Prostate gland (tissue), 2 donors: ENCODE results near the gene TCF7L2. TPM values are rescaled to one million over a fixed set of nuclear protein-coding genes. Genes with fewer than 3 reads are reported as not detected.

ENCODE experiments used
- DNase-seq: peaks from one replicate; pipeline ENCODE4 v3.0.0-alpha.2; 2019; ENCODE audit warnings: low spot score
- H3K27ac ChIP-seq, 2 donors: fragments of 200-600 bp; sonication (generic); 2 replicates each; pipeline ENCODE4 v1.5.1; 2017 to 2019
- H3K27me3 ChIP-seq: fragments of 200-600 bp; sonication (generic); replicated peaks from 2 replicates; pipeline ENCODE4 v1.5.1; 2019; ENCODE audit not compliant: insufficient read depth
- H3K36me3 ChIP-seq, 2 donors: fragments of 200-600 bp; sonication (generic); 1 replicate in 1 of 2; 2 replicates in 1 of 2; pipeline versions ENCODE4 v1.5.1 to v1.8.1; 2017 to 2019
- H3K4me1 ChIP-seq: fragments of 200-600 bp; sonication (generic); replicated peaks from 2 replicates; pipeline ENCODE4 v1.5.1; 2019
- H3K4me3 ChIP-seq, 2 donors: fragments of 200-600 bp; sonication (generic); 2 replicates each; pipeline ENCODE4 v1.5.1; 2017 to 2019
- H3K9me3 ChIP-seq: fragments of 200-600 bp; sonication (generic); 2 replicates; pipeline ENCODE4 v1.5.1; 2017
- POLR2AphosphoS5 ChIP-seq: sonication (generic); formaldehyde crosslinking; IDR thresholded peaks from one replicate; pipeline ENCODE4 v1.6.1; 2017; ENCODE audit warnings: antibody characterized with exemption
- WGBS: methylation state at CpG from one replicate; pipeline ENCODE4 v1.1.5; 2018; 5-methylcytosine and 5-hydroxymethylcytosine counted together
- intact Hi-C: fragments of 100-400 bp; cut with DNase I; formaldehyde crosslinking; loops from one replicate; pipeline ENCODE4 v1.14.2; 2022
- total RNA-seq, 2 donors: library from RNA; depleted of rRNA; stranded (reverse); fragments of >200 nt; gene quantifications; one replicate each; pipeline ENCODE4 v1.1.0, GENCODE V29; 2016
- TF ChIP-seq, protein P1 (sequence below), 4 experiments: fragments of 200-600 bp in 2 of 4; fragments of 450-650 bp in 2 of 4; sonication (generic) in 2 of 4; IDR thresholded peaks; 1 replicate in 3 of 4; 2 replicates in 1 of 4; pipeline ENCODE4 v1.5.1; 2016 to 2019; ENCODE audit warnings: antibody characterized with exemption in 4 of 4, mild to moderate bottlenecking in 2 of 4, moderate library complexity in 2 of 4

Gene TCF7L2
- total RNA-seq, 2 donors from 2014 or later, result 9.8 to 29.8 TPM

DNA sequence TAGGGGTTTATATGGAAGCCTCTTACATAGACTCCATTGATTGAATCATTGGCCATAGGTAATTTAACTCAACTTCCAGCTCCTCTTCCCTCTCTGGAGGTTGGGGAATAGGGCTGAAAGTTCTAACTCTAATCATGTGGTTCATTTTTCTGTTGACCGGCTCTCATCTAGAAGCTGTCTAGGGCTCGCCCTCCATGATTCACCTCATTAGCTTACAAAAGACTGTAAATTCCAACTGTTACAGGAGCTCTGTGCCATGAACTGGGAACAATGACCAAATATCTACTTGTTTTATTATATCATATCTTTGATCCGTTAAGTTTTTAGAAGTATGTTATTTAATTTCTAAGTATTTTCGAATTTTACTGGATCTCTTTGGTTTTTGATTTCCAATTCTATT is 263.0 kb downstream of the TCF7L2 start:
- Histone ChIP-seq H3K4me3 (no peak overlapping the region), H3K36me3 (no peaks in the 10 kb centered on the region), H3K27me3 (no peaks in the 10 kb centered on the region), H3K9me3 (no peaks in the 10 kb centered on the region), H3K4me1 (no peaks in the 10 kb centered on the region), H3K27ac (no peak overlapping the region)
- no peak for DNase-seq
- intact Hi-C loops, result no loop called here
- WGBS, result 94% methylated on average over 4 of the region's 4 CpGs
- TF ChIP-seq, protein P1, sequence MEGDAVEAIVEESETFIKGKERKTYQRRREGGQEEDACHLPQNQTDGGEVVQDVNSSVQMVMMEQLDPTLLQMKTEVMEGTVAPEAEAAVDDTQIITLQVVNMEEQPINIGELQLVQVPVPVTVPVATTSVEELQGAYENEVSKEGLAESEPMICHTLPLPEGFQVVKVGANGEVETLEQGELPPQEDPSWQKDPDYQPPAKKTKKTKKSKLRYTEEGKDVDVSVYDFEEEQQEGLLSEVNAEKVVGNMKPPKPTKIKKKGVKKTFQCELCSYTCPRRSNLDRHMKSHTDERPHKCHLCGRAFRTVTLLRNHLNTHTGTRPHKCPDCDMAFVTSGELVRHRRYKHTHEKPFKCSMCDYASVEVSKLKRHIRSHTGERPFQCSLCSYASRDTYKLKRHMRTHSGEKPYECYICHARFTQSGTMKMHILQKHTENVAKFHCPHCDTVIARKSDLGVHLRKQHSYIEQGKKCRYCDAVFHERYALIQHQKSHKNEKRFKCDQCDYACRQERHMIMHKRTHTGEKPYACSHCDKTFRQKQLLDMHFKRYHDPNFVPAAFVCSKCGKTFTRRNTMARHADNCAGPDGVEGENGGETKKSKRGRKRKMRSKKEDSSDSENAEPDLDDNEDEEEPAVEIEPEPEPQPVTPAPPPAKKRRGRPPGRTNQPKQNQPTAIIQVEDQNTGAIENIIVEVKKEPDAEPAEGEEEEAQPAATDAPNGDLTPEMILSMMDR (IDR thresholded peaks at IDR 0.05), result no peak

DNA sequence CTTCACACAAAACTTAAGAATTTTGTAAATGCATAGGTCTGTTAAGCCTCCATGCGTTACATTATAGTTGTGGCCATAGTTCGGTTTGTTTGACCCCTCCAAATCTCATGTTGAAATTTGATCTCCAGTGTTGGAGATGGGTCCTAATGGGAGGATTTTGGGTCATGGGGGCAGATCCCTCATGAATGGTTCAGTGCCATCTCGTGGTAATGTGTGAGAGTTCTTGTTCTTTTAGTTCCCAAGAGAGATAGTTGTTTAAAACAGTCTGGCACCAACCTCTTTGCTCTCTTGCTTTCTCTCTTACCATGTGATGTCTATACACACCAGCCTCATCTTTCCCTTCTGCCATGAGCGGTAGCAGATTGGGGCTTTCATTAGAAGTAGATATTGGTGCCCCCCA is 264.3 kb downstream of the TCF7L2 start:
- Histone ChIP-seq H3K36me3 (no peaks in the 10 kb centered on the region), H3K4me1 (no peaks in the 10 kb centered on the region), H3K9me3 (no peaks in the 10 kb centered on the region), H3K4me3 (no peak overlapping the region), H3K27ac (no peak overlapping the region), H3K27me3 (no peaks in the 10 kb centered on the region)
- intact Hi-C loops, result no loop called here
- WGBS, result 86% methylated on average over 4 of the region's 4 CpGs
- DNase-seq, result no peak
- TF ChIP-seq POLR2AphosphoS5, result no peak
- TF ChIP-seq, protein P1 (IDR thresholded peaks at IDR 0.05), result no peak

DNA sequence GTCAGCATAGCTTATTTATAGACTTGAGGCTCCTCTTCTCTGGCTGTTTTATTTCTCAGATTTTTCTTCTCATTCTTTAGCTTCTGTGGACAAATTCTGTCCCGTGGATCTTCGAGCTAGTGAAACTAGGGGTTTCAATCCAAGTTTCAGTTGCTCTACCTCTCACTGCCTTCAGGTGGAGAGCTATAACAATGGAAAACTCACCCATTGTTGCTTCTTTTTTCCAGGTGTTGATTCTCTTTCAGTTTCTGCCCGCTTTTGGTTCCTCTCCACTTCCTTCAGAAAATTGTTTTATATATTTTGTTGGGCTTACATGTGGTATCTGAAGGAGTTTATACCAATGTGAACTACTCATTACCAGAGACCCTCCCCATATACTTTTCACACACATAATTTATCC is 266.1 kb downstream of the TCF7L2 start:
- Histone ChIP-seq H3K4me1 (no peaks in the 10 kb centered on the region), H3K36me3 (no peaks in the 10 kb centered on the region), H3K27ac (no peak overlapping the region), H3K9me3 (no peaks in the 10 kb centered on the region), H3K4me3 (no peak overlapping the region), H3K27me3 (no peaks in the 10 kb centered on the region)
- TF ChIP-seq, protein P1 (IDR thresholded peaks at IDR 0.05), result peak in 3 of 4 experiments; percentile 16 to 44 (median 34)
- no peak for TF ChIP-seq POLR2AphosphoS5
- no peak for DNase-seq
- WGBS, result 22% methylated on average over 3 of the region's 3 CpGs
- intact Hi-C loops, result no loop called here
